CD4-positive, alpha-beta T cell (primary cell): ENCODE data around the gene LBHD2. TPM values are rescaled to one million over a fixed set of nuclear protein-coding genes. Genes with fewer than 3 reads are reported as not detected.

Experiments
- ATAC-seq: fragments of 200-7000 bp; cut with Tn5 transposase; one replicate; pipeline ENCODE4 v1.10.0; 2022; ENCODE audit warnings: mild to moderate bottlenecking; ENCODE audit not compliant: poor library complexity
- CTCF ChIA-PET: fragments of 350-600 bp; sonication (Branson Sonifier 250); formaldehyde crosslinking; loops from one replicate; lab custom pipeline; 2021; ENCODE audit warnings: antibody characterized with exemption, inconsistent platforms; lab: Charles Lee
- POLR2A ChIA-PET: fragments of 350-600 bp; sonication (Branson Sonifier 250); formaldehyde crosslinking; loops from one replicate; lab custom pipeline; 2021; ENCODE audit warnings: antibody characterized with exemption, inconsistent platforms; lab: Charles Lee
- DNase-seq, 14 experiments: peaks; one replicate each; pipeline ENCODE4 v3.0.0-alpha.2; 2013 to 2020; ENCODE audit warnings: mixed read lengths in 2 of 14
- H3K27ac ChIP-seq, 2 donors: one replicate each; pipeline versions ENCODE4 v1.5.1 to v1.7.0; 2013; ENCODE audit warnings: low read length in 2 of 2, low read depth in 1 of 2, mild to moderate bottlenecking in 1 of 2
- H3K27me3 ChIP-seq, 2 experiments: 1 replicate in 1 of 2; 2 replicates in 1 of 2; pipeline versions ENCODE4 v1.6.1 to v1.7.0; 2013; ENCODE audit warnings: low read length in 2 of 2, control low read depth in 1 of 2, mild to moderate bottlenecking in 1 of 2, moderate library complexity in 1 of 2; ENCODE audit not compliant: insufficient read depth in 2 of 2, control insufficient read depth in 1 of 2
- H3K36me3 ChIP-seq: one replicate; pipeline ENCODE4 v1.6.1; 2013; ENCODE audit warnings: low read length, control low read depth; ENCODE audit not compliant: insufficient read depth
- H3K4me1 ChIP-seq: one replicate; pipeline ENCODE4 v1.6.1; 2013; ENCODE audit warnings: low read length, control low read depth; ENCODE audit not compliant: insufficient read depth
- H3K4me3 ChIP-seq: one replicate; pipeline ENCODE4 v1.5.1; 2013; ENCODE audit warnings: mild to moderate bottlenecking, low read length, moderate library complexity
- H3K9me3 ChIP-seq, 2 experiments: 1 replicate in 1 of 2; 2 replicates in 1 of 2; pipeline versions ENCODE4 v1.6.1 to v1.7.0; 2013; ENCODE audit warnings: low read length in 2 of 2, mild to moderate bottlenecking in 2 of 2, control low read depth in 1 of 2, moderate library complexity in 1 of 2; ENCODE audit not compliant: control insufficient read depth in 1 of 2, insufficient read depth in 1 of 2
- H3K27ac Mint-ChIP-seq: one replicate; pipeline ENCODE4 v1.8.0; 2020; ENCODE audit warnings: mixed read lengths
- H3K27me3 Mint-ChIP-seq: one replicate; pipeline ENCODE4 v1.8.0; 2021; ENCODE audit warnings: mixed read lengths
- H3K36me3 Mint-ChIP-seq: one replicate; pipeline ENCODE4 v1.8.0; 2021; ENCODE audit warnings: low read depth, mixed read lengths
- H3K4me1 Mint-ChIP-seq: one replicate; pipeline ENCODE4 v1.8.0; 2021; ENCODE audit warnings: low read depth, mixed read lengths
- H3K4me3 Mint-ChIP-seq: one replicate; pipeline ENCODE4 v1.8.0; 2020; ENCODE audit warnings: mild to moderate bottlenecking, mixed read lengths
- H3K9me3 Mint-ChIP-seq: one replicate; pipeline ENCODE4 v1.8.0; 2020; ENCODE audit warnings: mixed read lengths
- CTCF ChIP-seq: fragments of 200-600 bp; IDR thresholded peaks from one replicate; pipeline ENCODE4 v1.8.0; 2022; ENCODE audit warnings: antibody characterized with exemption, mild to moderate bottlenecking
- intact Hi-C, 2 experiments: fragments of 100-400 bp; cut with DNase I in 1 of 2; cut with micrococcal nuclease in 1 of 2; formaldehyde crosslinking; loops; one replicate each; pipeline versions ENCODE4 v1.15.1 to v1.9.0; 2023 to 2025; cut with DNase I, micrococcal nuclease
- total RNA-seq, 174 experiments: library from RNA in 2 of 174; stranded (reverse) in 2 of 174; gene quantifications; one replicate each; pipeline ENCODE4 v1.2.3 and lab custom pipeline; 2021 to 2026

LBHD2 gene
- total RNA-seq, 2 experiments from 2014 or later = not detected

GRCh38 chr14:103110681-103111231 lies 26.7 kb downstream of the LBHD2 start:
- Mint-ChIP-seq H3K9me3 (no peaks in the 10 kb centered on the region), H3K27ac (no peak overlapping the region), H3K4me3 (no peak overlapping the region), H3K4me1 (peaks cover 4% of the 10 kb centered on the region), H3K36me3 (no peaks in the 10 kb centered on the region), H3K27me3 (peaks cover 14% of the 10 kb centered on the region)
- H3K27ac ChIP-seq = no peak overlapping the region
- ATAC-seq (no peak), DNase-seq (no peak)
- TF ChIP-seq CTCF = no peak
- peaks cover 3 to 5% of the 10 kb centered on the region in 2 experiments for H3K27me3 ChIP-seq
- H3K36me3 ChIP-seq = no peaks in the 10 kb centered on the region
- peaks cover 6% of the 10 kb centered on the region for H3K4me1 ChIP-seq
- ChIA-PET POLR2A (no interaction called here), CTCF (no interaction called here)
- no peak overlapping the region for H3K4me3 ChIP-seq
- H3K9me3 ChIP-seq = peaks cover 0 to 5% of the 10 kb centered on the region in 2 experiments
- intact Hi-C loops = no loop called here

- Mint-ChIP-seq H3K27me3 (peaks cover 8% of the 10 kb centered on the region), H3K27ac (no peak overlapping the region), H3K4me3 (no peak overlapping the region), H3K4me1 (peaks cover 4% of the 10 kb centered on the region), H3K9me3 (no peaks in the 10 kb centered on the region), H3K36me3 (no peaks in the 10 kb centered on the region)
- intact Hi-C loops = no loop called here
- H3K4me3 ChIP-seq = no peak overlapping the region
- ATAC-seq (no peak), DNase-seq (peak in 2 of 14 experiments; percentile 37 to 42)
- peaks cover 5% of the 10 kb centered on the region for H3K4me1 ChIP-seq
- H3K9me3 ChIP-seq = peaks cover 0 to 5% of the 10 kb centered on the region in 2 experiments
- no peak overlapping the region for H3K27ac ChIP-seq
- H3K27me3 ChIP-seq = peaks cover 3 to 5% of the 10 kb centered on the region in 2 experiments
- TF ChIP-seq CTCF = no peak
- POLR2A ChIA-PET = no interaction called here
- no peaks in the 10 kb centered on the region for H3K36me3 ChIP-seq
- CTCF ChIA-PET = no interaction called here
These were observed 27.3 kb downstream of the LBHD2 start for GRCh38 chr14:103111232-103111868.

- Mint-ChIP-seq H3K9me3 (no peaks in the 10 kb centered on the region), H3K36me3 (no peaks in the 10 kb centered on the region), H3K4me1 (peaks cover 4% of the 10 kb centered on the region), H3K27ac (no peak overlapping the region), H3K4me3 (no peak overlapping the region), H3K27me3 (peaks cover 4% of the 10 kb centered on the region)
- intact Hi-C loops = no loop called here
- Histone ChIP-seq H3K4me3 (no peak overlapping the region), H3K4me1 (peaks cover 5% of the 10 kb centered on the region), H3K27ac (no peak overlapping the region), H3K27me3 (peaks cover 3% of the 10 kb centered on the region in 2 experiments), H3K36me3 (no peaks in the 10 kb centered on the region), H3K9me3 (peaks cover 0 to 5% of the 10 kb centered on the region in 2 experiments)
- ATAC-seq (no peak), DNase-seq (no peak)
- ChIA-PET CTCF (no interaction called here), POLR2A (no interaction called here)
- no peak for TF ChIP-seq CTCF
These were observed 28.6 kb downstream of the LBHD2 start for GRCh38 chr14:103112400-103113243.
